KOPT-K1 (cell line): ENCODE results near the gene CD300C.
"Not testable (repeated sequence)": the region's sequence is repeated elsewhere in the genome, so short reads cannot be mapped to it uniquely, and the experiment has no call there.

ENCODE experiments used
- H3K27ac ChIP-seq: fragments of 200-600 bp; sonication (generic); 2 replicates; pipeline ENCODE4 v1.5.1; 2016; ENCODE audit warnings: antibody characterized with exemption, mild to moderate bottlenecking, low read depth, low read length; ENCODE audit not compliant: poor library complexity, severe bottlenecking
- H3K36me3 ChIP-seq: fragments of 200-600 bp; sonication (generic); 2 replicates; pipeline ENCODE4 v1.5.1; 2017; ENCODE audit warnings: antibody characterized with exemption, mild to moderate bottlenecking, low read length, moderate library complexity; ENCODE audit not compliant: insufficient read depth
- H3K9me3 ChIP-seq: fragments of 200-600 bp; sonication (generic); 2 replicates; pipeline ENCODE4 v1.5.1; 2017; ENCODE audit warnings: antibody characterized with exemption, low read length, mild to moderate bottlenecking; ENCODE audit not compliant: insufficient read depth, poor library complexity, severe bottlenecking

The CD300C gene

GRCh38 chr17:74516561-74517328 is 29.2 kb downstream of the CD300C start:
- Histone ChIP-seq H3K27ac (no peak overlapping the region), H3K9me3 (peaks cover 31% of the 10 kb centered on the region), H3K36me3 (no peaks in the 10 kb centered on the region)

- Histone ChIP-seq H3K36me3 (no peaks in the 10 kb centered on the region), H3K27ac (no peak overlapping the region), H3K9me3 (peaks cover 31% of the 10 kb centered on the region)
Measured at GRCh38 chr17:74515941-74516340, 30.0 kb downstream of the CD300C start.

GRCh38 chr17:74514632-74515334 is 31.1 kb downstream of the CD300C start:
- no peaks in the 10 kb centered on the region for H3K36me3 ChIP-seq
- H3K27ac ChIP-seq, result no peak overlapping the region
- peaks cover 31% of the 10 kb centered on the region for H3K9me3 ChIP-seq

- no peaks in the 10 kb centered on the region for H3K36me3 ChIP-seq
- no peak overlapping the region for H3K27ac ChIP-seq
- H3K9me3 ChIP-seq, result peaks cover 31% of the 10 kb centered on the region
Measured at GRCh38 chr17:74513987-74514631, 31.8 kb downstream of the CD300C start.

GRCh38 chr17:74512624-74513091 is 33.3 kb downstream of the CD300C start:
- no peaks in the 10 kb centered on the region for H3K36me3 ChIP-seq
- H3K27ac ChIP-seq, result no peak overlapping the region
- H3K9me3 ChIP-seq, result peaks cover 23% of the 10 kb centered on the region

GRCh38 chr17:74512036-74512435 is 33.9 kb downstream of the CD300C start:
- Histone ChIP-seq H3K9me3 (peaks cover 23% of the 10 kb centered on the region), H3K27ac (no peak overlapping the region), H3K36me3 (no peaks in the 10 kb centered on the region)

- no peaks in the 10 kb centered on the region for H3K36me3 ChIP-seq
- no peaks in the 10 kb centered on the region for H3K9me3 ChIP-seq
Measured at GRCh38 chr17:74508156-74508555, 37.8 kb downstream of the CD300C start.

GRCh38 chr17:74503949-74504348 is 42.0 kb downstream of the CD300C start:
- not testable (repeated sequence) for H3K9me3 ChIP-seq, H3K36me3 ChIP-seq, H3K27ac ChIP-seq

More at GRCh38 chr17:74508156-74508555, 37.8 kb downstream of the CD300C start:
- H3K27ac ChIP-seq, result no peak overlapping the region

- H3K36me3 ChIP-seq, result no peaks in the 10 kb centered on the region
- no peak overlapping the region for H3K27ac ChIP-seq
- no peaks in the 10 kb centered on the region for H3K9me3 ChIP-seq
Measured at GRCh38 chr17:74502861-74503260, 43.1 kb downstream of the CD300C start.

GRCh38 chr17:74499992-74500391 is 45.9 kb downstream of the CD300C start:
- no peak overlapping the region for H3K27ac ChIP-seq
- H3K36me3 ChIP-seq, result no peaks in the 10 kb centered on the region
- no peaks in the 10 kb centered on the region for H3K9me3 ChIP-seq

- H3K27ac ChIP-seq, result no peak overlapping the region
Measured at GRCh38 chr17:74497471-74497870, 48.4 kb downstream of the CD300C start.

GRCh38 chr17:74493331-74493833 is 52.5 kb downstream of the CD300C start:
- H3K36me3 ChIP-seq, result no peaks in the 10 kb centered on the region
- no peak overlapping the region for H3K27ac ChIP-seq
- H3K9me3 ChIP-seq, result peaks cover 6% of the 10 kb centered on the region

More at GRCh38 chr17:74497471-74497870, 48.4 kb downstream of the CD300C start:
- H3K9me3 ChIP-seq, result no peaks in the 10 kb centered on the region
- H3K36me3 ChIP-seq, result no peaks in the 10 kb centered on the region

- peaks cover 9% of the 10 kb centered on the region; the same call in 1 of the 2 replicates for H3K36me3 ChIP-seq
- peaks cover 14% of the 10 kb centered on the region for H3K9me3 ChIP-seq
- no peak overlapping the region for H3K27ac ChIP-seq
Measured at GRCh38 chr17:74491626-74492025, 54.3 kb downstream of the CD300C start.
